ENCODE results near the gene PRPF8.
A peak's percentile ranks its signal among the peaks of the same experiment; 100 is the strongest.

Gene PRPF8

GRCh38 chr17:1684378-1685189 lies at the start of gene PRPF8:
TSS of gene PRPF8 (minus strand) at chr17:1684867. CDS start at chr17:1684571, 296 bp downstream.
- peak; percentile 100 for DNase-seq (ENCODE audit: low spot score)
- TF ChIP-seq CTCF (IDR thresholded peaks at IDR 0.05; ENCODE audit: borderline replicate concordance, control extremely low read depth, extremely low read depth, insufficient read depth, missing control alignments): no peak
- in situ Hi-C loops (cut with MboI; ENCODE audit: low sequenced_read_pairs, unreplicated experiment): no loop called here

GRCh38 chr17:1733759-1734158 lies 49.1 kb upstream of the PRPF8 start:
- no peak for TF ChIP-seq CTCF (IDR thresholded peaks at IDR 0.05; ENCODE audit: borderline replicate concordance, control extremely low read depth, extremely low read depth, insufficient read depth, missing control alignments)
- in situ Hi-C loops (cut with MboI; ENCODE audit: low sequenced_read_pairs, unreplicated experiment): no loop called here
- no peak for DNase-seq (ENCODE audit: low spot score)

GRCh38 chr17:1732833-1733321 lies 48.2 kb upstream of the PRPF8 start:
- DNase-seq (ENCODE audit: low spot score): no peak
- no peak for TF ChIP-seq CTCF (IDR thresholded peaks at IDR 0.05; ENCODE audit: borderline replicate concordance, control extremely low read depth, extremely low read depth, insufficient read depth, missing control alignments)
- in situ Hi-C loops (cut with MboI; ENCODE audit: low sequenced_read_pairs, unreplicated experiment): no loop called here

- in situ Hi-C loops (cut with MboI; ENCODE audit: low sequenced_read_pairs, unreplicated experiment): no loop called here
- DNase-seq (ENCODE audit: low spot score): no peak
- TF ChIP-seq CTCF (IDR thresholded peaks at IDR 0.05; ENCODE audit: borderline replicate concordance, control extremely low read depth, extremely low read depth, insufficient read depth, missing control alignments): no peak
Measured at GRCh38 chr17:1732241-1732832, 47.7 kb upstream of the PRPF8 start.

GRCh38 chr17:1731194-1731506 lies 46.5 kb upstream of the PRPF8 start:
- TF ChIP-seq CTCF (IDR thresholded peaks at IDR 0.05; ENCODE audit: borderline replicate concordance, control extremely low read depth, extremely low read depth, insufficient read depth, missing control alignments): no peak
- DNase-seq (ENCODE audit: low spot score): no peak
- in situ Hi-C loops (cut with MboI; ENCODE audit: low sequenced_read_pairs, unreplicated experiment): no loop called here

- no peak for TF ChIP-seq CTCF (IDR thresholded peaks at IDR 0.05; ENCODE audit: borderline replicate concordance, control extremely low read depth, extremely low read depth, insufficient read depth, missing control alignments)
- in situ Hi-C loops (cut with MboI; ENCODE audit: low sequenced_read_pairs, unreplicated experiment): no loop called here
- no peak for DNase-seq (ENCODE audit: low spot score)
Measured at GRCh38 chr17:1730326-1731193, 45.9 kb upstream of the PRPF8 start.
